ENCODE results near the gene IGFBP1. TPM values are rescaled to one million over a fixed set of nuclear protein-coding genes. Genes with fewer than 3 reads are reported as not detected.

The IGFBP1 gene
- total and polyA plus RNA-seq, 2 of the 13 experiments (the other 11 are each of a cell fraction or from before 2014, with no cell fraction given): 5.4 to 885 TPM

- TF ChIP-seq ZBTB40 (IDR thresholded peaks at IDR 0.05) (no peak), ZBTB40 (CRISPR knock-in tag; IDR thresholded peaks at IDR 0.05) (peak; percentile 68; the same call in 1 of the 2 replicates), TBX3 (IDR thresholded peaks at IDR 0.05; ENCODE audit: borderline replicate concordance) (no peak), ZFX (CRISPR knock-in tag; IDR thresholded peaks at IDR 0.05; ENCODE audit: low read depth) (peak; percentile 51; the same call in 1 of the 2 replicates), ZNF329 (CRISPR knock-in tag; IDR thresholded peaks at IDR 0.05; ENCODE audit: low read depth) (peak; percentile 82), EEA1 (CRISPR knock-in tag; IDR thresholded peaks at IDR 0.05; ENCODE audit: borderline replicate concordance) (no peak), ZNF20 (CRISPR knock-in tag; IDR thresholded peaks at IDR 0.05) (no peak), GATAD1 (CRISPR knock-in tag; IDR thresholded peaks at IDR 0.05) (no peak), GPBP1L1 (CRISPR knock-in tag; IDR thresholded peaks at IDR 0.05) (no peak), NBN (conservative IDR thresholded peaks at IDR 0.05) (no peak), IRX3 (CRISPR knock-in tag; IDR thresholded peaks at IDR 0.05; ENCODE audit: borderline replicate concordance, low read depth) (no peak), MLXIP (CRISPR knock-in tag; IDR thresholded peaks at IDR 0.05; ENCODE audit: borderline replicate concordance) (no peak), ZBTB1 (CRISPR knock-in tag; IDR thresholded peaks at IDR 0.05; ENCODE audit: borderline replicate concordance) (no peak), SP5 (CRISPR knock-in tag; IDR thresholded peaks at IDR 0.05; ENCODE audit: borderline replicate concordance, low read depth) (0 out of 2 replicates have a peak, but pooled peaks have one; percentile 65), REL (CRISPR knock-in tag; conservative IDR thresholded peaks at IDR 0.05) (no peak)
Measured at GRCh38 chr7:45892407-45893035, 4.2 kb downstream of the IGFBP1 start (continued).

Measured in HepG2 (cell line).